H9 (cell line): ENCODE results near the gene GBP1. TPM values are rescaled to one million over a fixed set of nuclear protein-coding genes. Genes with fewer than 3 reads are reported as not detected.

ENCODE experiments used
- DNase-seq: peaks from one replicate; pipeline ENCODE4 v3.0.0-alpha.2; 2017
- H2AFZ ChIP-seq: one replicate; pipeline ENCODE4 v1.6.1; 2013; ENCODE audit warnings: mild to moderate bottlenecking, low read length, control low read depth, moderate library complexity
- H2AK5ac ChIP-seq: 2 replicates; pipeline ENCODE4 v1.6.1; 2013; ENCODE audit warnings: low read length, control low read depth, mixed read lengths; ENCODE audit not compliant: insufficient read length
- H2BK120ac ChIP-seq: one replicate; pipeline ENCODE4 v1.6.1; 2013; ENCODE audit warnings: low read depth, mild to moderate bottlenecking, low read length, control low read depth, inconsistent platforms; ENCODE audit not compliant: poor library complexity, severe bottlenecking
- H2BK12ac ChIP-seq: 2 replicates; pipeline ENCODE4 v1.6.1; 2013; ENCODE audit warnings: low read length, control low read depth, mixed read lengths, low read depth; ENCODE audit not compliant: insufficient read length
- H2BK15ac ChIP-seq: 2 replicates; pipeline ENCODE4 v1.6.1; 2013; ENCODE audit warnings: low read depth, low read length, control low read depth
- H2BK20ac ChIP-seq: one replicate; pipeline ENCODE4 v1.6.1; 2013; ENCODE audit warnings: low read depth, mild to moderate bottlenecking, low read length, control low read depth, inconsistent platforms; ENCODE audit not compliant: poor library complexity, severe bottlenecking
- H2BK5ac ChIP-seq: 2 replicates; pipeline ENCODE4 v1.6.1; 2013; ENCODE audit warnings: low read length, control low read depth, mixed read lengths; ENCODE audit not compliant: insufficient read length
- H3K14ac ChIP-seq: 2 replicates; pipeline ENCODE4 v1.6.1; 2013; ENCODE audit warnings: low read length, control low read depth; ENCODE audit not compliant: insufficient read depth
- H3K18ac ChIP-seq: 2 replicates; pipeline ENCODE4 v1.6.1; 2013; ENCODE audit warnings: low read depth, mild to moderate bottlenecking, mixed read lengths, low read length, control low read depth; ENCODE audit not compliant: insufficient read length
- H3K23ac ChIP-seq: 2 replicates; pipeline ENCODE4 v1.6.1; 2013; ENCODE audit warnings: low read length, control low read depth, mixed read lengths, low read depth; ENCODE audit not compliant: insufficient read length
- H3K23me2 ChIP-seq: 2 replicates; pipeline ENCODE4 v1.6.1; 2013; ENCODE audit warnings: low read depth, mild to moderate bottlenecking, mixed read lengths, low read length, control low read depth; ENCODE audit not compliant: insufficient read length, poor library complexity, severe bottlenecking
- H3K27ac ChIP-seq: 2 replicates; pipeline ENCODE4 v1.5.1; 2013; ENCODE audit warnings: low read length, control low read depth, mixed read lengths, low read depth; ENCODE audit not compliant: insufficient read length
- H3K27me3 ChIP-seq: 2 replicates; pipeline ENCODE4 v1.6.1; 2013; ENCODE audit warnings: low read length, control low read depth, inconsistent platforms; ENCODE audit not compliant: insufficient read depth
- H3K4ac ChIP-seq: 2 replicates; pipeline ENCODE4 v1.6.1; 2013; ENCODE audit warnings: low read depth, mild to moderate bottlenecking, control low read depth, inconsistent platforms, low read length, moderate library complexity
- H3K4me1 ChIP-seq: 2 replicates; pipeline ENCODE4 v1.6.1; 2013; ENCODE audit warnings: low read length, control low read depth, inconsistent platforms; ENCODE audit not compliant: insufficient read depth
- H3K4me2 ChIP-seq: 2 replicates; pipeline ENCODE4 v1.6.1; 2013; ENCODE audit warnings: low read length, control low read depth, mixed read lengths; ENCODE audit not compliant: insufficient read length, insufficient read depth
- H3K56ac ChIP-seq: 2 replicates; pipeline ENCODE4 v1.6.1; 2013; ENCODE audit warnings: low read depth, mild to moderate bottlenecking, mixed read lengths, low read length, control low read depth; ENCODE audit not compliant: insufficient read length
- H3K79me1 ChIP-seq: 2 replicates; pipeline ENCODE4 v1.6.1; 2013; ENCODE audit warnings: low read depth, mild to moderate bottlenecking, moderate library complexity, low read length, control low read depth, inconsistent platforms; ENCODE audit not compliant: insufficient read depth, poor library complexity, severe bottlenecking
- H3K79me2 ChIP-seq: 2 replicates; pipeline ENCODE4 v1.6.1; 2013; ENCODE audit warnings: low read length, control low read depth, inconsistent platforms; ENCODE audit not compliant: insufficient read depth
- H3K9ac ChIP-seq: 2 replicates; pipeline ENCODE4 v1.6.1; 2013; ENCODE audit warnings: low read length, control low read depth, mixed read lengths; ENCODE audit not compliant: insufficient read length; ENCODE audit errors: extremely low read depth
- H3K9me3 ChIP-seq: one replicate; pipeline ENCODE4 v1.6.1; 2013; ENCODE audit warnings: low read depth, low read length, inconsistent platforms; ENCODE audit not compliant: control insufficient read depth
- H3T11ph ChIP-seq: one replicate; pipeline ENCODE4 v1.6.1; 2013; ENCODE audit warnings: mild to moderate bottlenecking, low read length, control low read depth, inconsistent platforms
- H4K20me1 ChIP-seq: one replicate; pipeline ENCODE4 v1.6.1; 2013; ENCODE audit not compliant: control insufficient read depth, insufficient read length, insufficient read depth
- H4K5ac ChIP-seq: 2 replicates; pipeline ENCODE4 v1.6.1; 2013; ENCODE audit warnings: low read depth, mild to moderate bottlenecking, mixed read lengths, low read length, control low read depth; ENCODE audit not compliant: insufficient read length
- H4K8ac ChIP-seq: replicated peaks from 2 replicates; pipeline ENCODE4 v1.6.1; 2013; ENCODE audit warnings: low read length, control low read depth, mixed read lengths, low read depth; ENCODE audit not compliant: insufficient read length
- H4K91ac ChIP-seq: 2 replicates; pipeline ENCODE4 v1.6.1; 2013; ENCODE audit warnings: low read depth, mild to moderate bottlenecking, moderate library complexity, mixed read lengths, low read length, control low read depth; ENCODE audit not compliant: insufficient read length
- H3K27ac Mint-ChIP-seq, 3 experiments: 2 replicates in 2 of 3; 3 replicates in 1 of 3; pipeline ENCODE4 v1.8.0; 2020 to 2021; ENCODE audit warnings: mixed read lengths in 3 of 3, mild to moderate bottlenecking in 1 of 3, moderate library complexity in 1 of 3
- H3K27me3 Mint-ChIP-seq: 2 replicates; pipeline ENCODE4 v1.8.0; 2021; ENCODE audit warnings: low read depth, mild to moderate bottlenecking, moderate library complexity, mixed read lengths
- H3K36me3 Mint-ChIP-seq, 3 experiments: 2 replicates in 2 of 3; 3 replicates in 1 of 3; pipeline ENCODE4 v1.8.0; 2020 to 2021; ENCODE audit warnings: low read depth in 3 of 3, mixed read lengths in 3 of 3; ENCODE audit not compliant: insufficient read depth in 1 of 3
- H3K4me1 Mint-ChIP-seq, 2 experiments: 2 replicates each; pipeline ENCODE4 v1.8.0; 2020; ENCODE audit warnings: mixed read lengths in 2 of 2
- H3K4me3 Mint-ChIP-seq, 2 experiments: 2 replicates in 1 of 2; 3 replicates in 1 of 2; pipeline ENCODE4 v1.8.0; 2020 to 2021; ENCODE audit warnings: mild to moderate bottlenecking in 2 of 2, mixed read lengths in 2 of 2, moderate library complexity in 1 of 2
- H3K9me3 Mint-ChIP-seq, 2 experiments: 2 replicates in 1 of 2; 3 replicates in 1 of 2; pipeline ENCODE4 v1.8.0; 2020; ENCODE audit warnings: mild to moderate bottlenecking in 2 of 2, mixed read lengths in 2 of 2, moderate library complexity in 1 of 2
- whole genome bisulfite sequencing: extraction: QIAGEN DNeasy Blood & Tissue Kit; methylation state at CpG from one replicate; pipeline ENCODE4 v1.1.7; 2013; ENCODE audit warnings: missing lambda C conversion rate, low lambda C conversion rate, mixed read lengths; ENCODE audit not compliant: insufficient read length; ENCODE audit errors: extremely low coverage; 5-methylcytosine and 5-hydroxymethylcytosine counted together
- total RNA-seq: library from RNA; stranded (reverse); gene quantifications from 2 replicates; pipeline ENCODE4 v1.2.1, GENCODE V29; 2021
- TF ChIP-seq, protein P1 (sequence below): fragments of 200-600 bp; sonication (generic); conservative IDR thresholded peaks from 3 replicates; pipeline ENCODE4 v1.8.0; 2021; ENCODE audit warnings: antibody characterized with exemption, mild to moderate bottlenecking

The GBP1 gene
- total RNA-seq, 1 experiment from 2014 or later, result not detected

DNA sequence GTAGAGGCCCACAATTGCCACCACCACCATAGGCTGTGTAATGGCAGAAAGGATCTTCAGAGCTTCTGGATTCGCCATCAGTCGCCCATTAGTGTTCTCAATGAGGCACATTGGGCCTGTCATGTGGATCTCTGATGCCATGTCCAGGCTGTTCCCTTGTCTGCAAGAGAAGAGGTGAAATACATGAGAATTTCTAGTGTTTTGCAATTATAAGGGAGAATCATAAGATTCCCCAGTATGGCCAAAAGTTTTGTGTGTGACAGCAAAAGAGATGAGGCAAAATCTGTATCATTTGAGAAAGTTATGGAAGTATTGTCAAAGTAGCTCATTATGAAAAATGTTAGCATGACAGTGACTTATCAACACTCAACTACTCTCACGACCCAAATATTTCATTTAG, 1.9 kb downstream of the GBP1 start:
- Histone ChIP-seq H3K79me2 (no peaks in the 10 kb centered on the region), H3K18ac (no peak overlapping the region), H4K8ac (no peak overlapping the region), H2BK20ac (no peak overlapping the region), H3K4ac (no peak overlapping the region), H2BK120ac (no peak overlapping the region), H4K20me1 (no peaks in the 10 kb centered on the region), H3K9ac (no peak overlapping the region), H3K56ac (no peak overlapping the region), H3K4me2 (no peak overlapping the region), H2BK12ac (no peak overlapping the region), H3K23ac (no peak overlapping the region), H4K5ac (no peak overlapping the region), H2BK5ac (no peak overlapping the region), H2BK15ac (no peak overlapping the region), H3K79me1 (no peaks in the 10 kb centered on the region), H3K9me3 (no peaks in the 10 kb centered on the region), H3K4me1 (no peaks in the 10 kb centered on the region), H3K27me3 (no peaks in the 10 kb centered on the region), H3K27ac (no peak overlapping the region), H2AFZ (no peak overlapping the region), H3K14ac (no peak overlapping the region), H2AK5ac (no peak overlapping the region), H3T11ph (no peak overlapping the region), H3K23me2 (no peaks in the 10 kb centered on the region), H4K91ac (no peak overlapping the region)
- Mint-ChIP-seq H3K9me3 (no peaks in the 10 kb centered on the region), H3K27me3 (no peaks in the 10 kb centered on the region; the same call in 1 of the 2 replicates), H3K4me1 (no peaks in the 10 kb centered on the region; a peak in 1 of 4 replicates), H3K36me3 (no peaks in the 10 kb centered on the region), H3K4me3 (no peak overlapping the region), H3K27ac (no peak overlapping the region)
- TF ChIP-seq, protein P1, sequence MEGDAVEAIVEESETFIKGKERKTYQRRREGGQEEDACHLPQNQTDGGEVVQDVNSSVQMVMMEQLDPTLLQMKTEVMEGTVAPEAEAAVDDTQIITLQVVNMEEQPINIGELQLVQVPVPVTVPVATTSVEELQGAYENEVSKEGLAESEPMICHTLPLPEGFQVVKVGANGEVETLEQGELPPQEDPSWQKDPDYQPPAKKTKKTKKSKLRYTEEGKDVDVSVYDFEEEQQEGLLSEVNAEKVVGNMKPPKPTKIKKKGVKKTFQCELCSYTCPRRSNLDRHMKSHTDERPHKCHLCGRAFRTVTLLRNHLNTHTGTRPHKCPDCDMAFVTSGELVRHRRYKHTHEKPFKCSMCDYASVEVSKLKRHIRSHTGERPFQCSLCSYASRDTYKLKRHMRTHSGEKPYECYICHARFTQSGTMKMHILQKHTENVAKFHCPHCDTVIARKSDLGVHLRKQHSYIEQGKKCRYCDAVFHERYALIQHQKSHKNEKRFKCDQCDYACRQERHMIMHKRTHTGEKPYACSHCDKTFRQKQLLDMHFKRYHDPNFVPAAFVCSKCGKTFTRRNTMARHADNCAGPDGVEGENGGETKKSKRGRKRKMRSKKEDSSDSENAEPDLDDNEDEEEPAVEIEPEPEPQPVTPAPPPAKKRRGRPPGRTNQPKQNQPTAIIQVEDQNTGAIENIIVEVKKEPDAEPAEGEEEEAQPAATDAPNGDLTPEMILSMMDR, result no peak
- no CpG with 5 or more reads among the region's 3 CpGs for WGBS
- no peak for DNase-seq
